Hepatocyte (in vitro differentiated cells): ENCODE data around the gene SPRYD7. TPM values are rescaled to one million over a fixed set of nuclear protein-coding genes. Genes with fewer than 3 reads are reported as not detected.

ENCODE experiments used
- DNase-seq: peaks from one replicate; pipeline ENCODE4 v3.0.0-alpha.2; 2016; ENCODE audit warnings: low spot score
- H2AFZ ChIP-seq: fragments of 200-600 bp; sonication (generic); 2 replicates; pipeline ENCODE4 v1.6.0; 2016; ENCODE audit warnings: antibody characterized with exemption, mild to moderate bottlenecking
- H3K27ac ChIP-seq: fragments of 200-600 bp; sonication (generic); 2 replicates; pipeline ENCODE4 v1.5.1; 2016; ENCODE audit warnings: mild to moderate bottlenecking
- H3K27me3 ChIP-seq: fragments of 200-600 bp; sonication (generic); 2 replicates; pipeline ENCODE4 v1.6.1; 2016
- H3K36me3 ChIP-seq: fragments of 200-600 bp; sonication (generic); replicated peaks from 2 replicates; pipeline ENCODE4 v1.5.1; 2016; ENCODE audit warnings: low read depth; ENCODE audit not compliant: insufficient read depth
- H3K4me1 ChIP-seq: fragments of 200-600 bp; sonication (generic); 2 replicates; pipeline ENCODE4 v1.5.1; 2016; ENCODE audit warnings: mild to moderate bottlenecking, moderate library complexity; ENCODE audit not compliant: insufficient read depth
- H3K4me2 ChIP-seq: fragments of 200-600 bp; sonication (generic); 2 replicates; pipeline ENCODE4 v1.6.0; 2016
- H3K4me3 ChIP-seq: fragments of 200-600 bp; sonication (generic); 2 replicates; pipeline ENCODE4 v1.5.1; 2016; ENCODE audit warnings: mild to moderate bottlenecking
- H3K79me2 ChIP-seq: fragments of 200-600 bp; sonication (generic); 2 replicates; pipeline ENCODE4 v1.6.0; 2017; ENCODE audit warnings: mild to moderate bottlenecking
- H3K9me2 ChIP-seq: fragments of 200-600 bp; sonication (generic); replicated peaks from 2 replicates; pipeline ENCODE4 v1.6.0; 2017; ENCODE audit warnings: mild to moderate bottlenecking; ENCODE audit not compliant: insufficient read depth
- H3K9me3 ChIP-seq: fragments of 200-600 bp; sonication (generic); 2 replicates; pipeline ENCODE4 v1.5.1; 2016; ENCODE audit warnings: low read depth, mild to moderate bottlenecking
- H4K20me1 ChIP-seq: fragments of 200-600 bp; sonication (generic); 2 replicates; pipeline ENCODE4 v1.6.0; 2016; ENCODE audit warnings: mild to moderate bottlenecking; ENCODE audit not compliant: insufficient read depth, poor library complexity, severe bottlenecking
- EZH2 ChIP-seq: fragments of 200-600 bp; sonication (generic); IDR thresholded peaks from 2 replicates; pipeline ENCODE4 v1.6.1; 2016; ENCODE audit warnings: antibody characterized with exemption, mild to moderate bottlenecking, borderline replicate concordance
- EZH2phosphoT487 ChIP-seq: fragments of 200-600 bp; sonication (generic); IDR thresholded peaks from one replicate; pipeline ENCODE4 v1.6.1; 2018; ENCODE audit warnings: antibody characterized with exemption, mild to moderate bottlenecking, low read depth, moderate library complexity; ENCODE audit not compliant: unreplicated experiment, severe bottlenecking
- WGBS: methylation state at CpG from one replicate; pipeline ENCODE4 v1.1.6; 2016; ENCODE audit warnings: low lambda C conversion rate; ENCODE audit errors: missing lambda C conversion rate; 5-methylcytosine and 5-hydroxymethylcytosine counted together
- polyA plus RNA-seq: library from polyadenylated mRNA; unstranded; fragments of >200 nt; fragmentation: Nextera tagmentation; extraction: Ambion mirVana; gene quantifications from 2 replicates; pipeline ENCODE4 v1.2.1, GENCODE V29; 2016
- total RNA-seq: library from RNA; depleted of rRNA; stranded (reverse); fragments of >200 nt; gene quantifications from 2 replicates; pipeline ENCODE4 v1.2.3, GENCODE V29; 2014
- TF ChIP-seq, protein P1 (sequence below): fragments of 200-600 bp; sonication (generic); IDR thresholded peaks from 2 replicates; pipeline ENCODE4 v1.5.1; 2016; ENCODE audit warnings: antibody characterized with exemption, mild to moderate bottlenecking; ENCODE audit not compliant: poor library complexity

The SPRYD7 gene
- total and polyA plus RNA-seq, 2 experiments from 2014 or later = 10.3 to 15.9 TPM

DNA sequence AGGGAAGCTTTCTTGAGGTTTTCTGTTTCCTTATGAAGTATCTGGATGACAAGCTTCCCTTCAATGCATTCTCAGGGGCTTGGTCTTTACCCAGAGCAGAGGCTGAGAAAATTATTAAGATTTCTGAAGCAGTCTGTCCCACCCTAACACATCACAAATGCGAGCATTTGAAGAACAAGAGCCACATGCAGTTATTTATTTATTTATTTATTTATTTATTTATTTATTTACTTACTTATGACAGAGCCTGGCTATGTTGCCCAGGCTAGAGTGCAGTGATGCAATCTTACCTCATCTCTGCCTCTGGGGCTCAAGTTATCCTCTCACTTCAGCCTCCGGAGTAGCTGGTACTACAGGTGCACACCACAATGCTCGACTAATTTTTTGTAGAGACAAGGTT, 38.4 kb downstream of the SPRYD7 start:
- Histone ChIP-seq H3K4me3 (no peak overlapping the region), H2AFZ (no peak overlapping the region), H3K9me2 (no peaks in the 10 kb centered on the region), H4K20me1 (no peaks in the 10 kb centered on the region), H3K36me3 (no peaks in the 10 kb centered on the region), H3K27me3 (peaks cover 2% of the 10 kb centered on the region), H3K4me1 (no peaks in the 10 kb centered on the region), H3K79me2 (no peaks in the 10 kb centered on the region), H3K27ac (no peak overlapping the region), H3K9me3 (no peaks in the 10 kb centered on the region), H3K4me2 (no peak overlapping the region)
- TF ChIP-seq, protein P1, sequence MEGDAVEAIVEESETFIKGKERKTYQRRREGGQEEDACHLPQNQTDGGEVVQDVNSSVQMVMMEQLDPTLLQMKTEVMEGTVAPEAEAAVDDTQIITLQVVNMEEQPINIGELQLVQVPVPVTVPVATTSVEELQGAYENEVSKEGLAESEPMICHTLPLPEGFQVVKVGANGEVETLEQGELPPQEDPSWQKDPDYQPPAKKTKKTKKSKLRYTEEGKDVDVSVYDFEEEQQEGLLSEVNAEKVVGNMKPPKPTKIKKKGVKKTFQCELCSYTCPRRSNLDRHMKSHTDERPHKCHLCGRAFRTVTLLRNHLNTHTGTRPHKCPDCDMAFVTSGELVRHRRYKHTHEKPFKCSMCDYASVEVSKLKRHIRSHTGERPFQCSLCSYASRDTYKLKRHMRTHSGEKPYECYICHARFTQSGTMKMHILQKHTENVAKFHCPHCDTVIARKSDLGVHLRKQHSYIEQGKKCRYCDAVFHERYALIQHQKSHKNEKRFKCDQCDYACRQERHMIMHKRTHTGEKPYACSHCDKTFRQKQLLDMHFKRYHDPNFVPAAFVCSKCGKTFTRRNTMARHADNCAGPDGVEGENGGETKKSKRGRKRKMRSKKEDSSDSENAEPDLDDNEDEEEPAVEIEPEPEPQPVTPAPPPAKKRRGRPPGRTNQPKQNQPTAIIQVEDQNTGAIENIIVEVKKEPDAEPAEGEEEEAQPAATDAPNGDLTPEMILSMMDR = no peak
- no peak for TF ChIP-seq EZH2phosphoT487
- 82% methylated on average over 3 of the region's 3 CpGs for WGBS
- no peak for DNase-seq

DNA sequence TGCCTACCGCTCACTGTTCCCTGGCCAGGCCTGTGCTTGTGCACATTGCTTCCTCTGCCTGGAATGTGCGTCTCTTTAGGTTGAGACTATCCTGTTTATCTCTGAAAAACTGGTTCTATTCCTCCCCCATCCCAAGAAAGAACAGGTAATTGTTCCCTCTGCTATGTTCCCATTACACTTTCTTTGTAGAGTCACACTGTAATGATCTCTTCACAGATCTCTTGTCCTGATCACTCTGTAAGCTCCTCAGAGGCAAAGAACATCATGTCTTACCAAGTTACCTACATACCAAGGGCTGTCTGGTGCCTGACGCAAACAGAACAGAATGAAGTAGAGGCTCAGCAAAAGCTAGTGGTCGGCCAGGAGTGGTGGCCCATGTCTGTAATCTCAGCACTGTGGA, 40.3 kb downstream of the SPRYD7 start:
- TF ChIP-seq EZH2 = no peak
- TF ChIP-seq, protein P1 = no peak
- TF ChIP-seq EZH2phosphoT487 = no peak
- no peaks in the 10 kb centered on the region for H3K9me3 ChIP-seq
- H3K4me3 ChIP-seq = no peak overlapping the region
- no peaks in the 10 kb centered on the region for H4K20me1 ChIP-seq
- no peak for DNase-seq
- 93% methylated on average over 4 of the region's 4 CpGs for WGBS
- no peaks in the 10 kb centered on the region for H3K36me3 ChIP-seq
- H2AFZ ChIP-seq = no peak overlapping the region
- no peak overlapping the region for H3K4me2 ChIP-seq
- no peaks in the 10 kb centered on the region for H3K4me1 ChIP-seq
- no peaks in the 10 kb centered on the region for H3K9me2 ChIP-seq
- no peaks in the 10 kb centered on the region for H3K79me2 ChIP-seq
- peaks cover 2% of the 10 kb centered on the region for H3K27me3 ChIP-seq
- no peak overlapping the region for H3K27ac ChIP-seq

DNA sequence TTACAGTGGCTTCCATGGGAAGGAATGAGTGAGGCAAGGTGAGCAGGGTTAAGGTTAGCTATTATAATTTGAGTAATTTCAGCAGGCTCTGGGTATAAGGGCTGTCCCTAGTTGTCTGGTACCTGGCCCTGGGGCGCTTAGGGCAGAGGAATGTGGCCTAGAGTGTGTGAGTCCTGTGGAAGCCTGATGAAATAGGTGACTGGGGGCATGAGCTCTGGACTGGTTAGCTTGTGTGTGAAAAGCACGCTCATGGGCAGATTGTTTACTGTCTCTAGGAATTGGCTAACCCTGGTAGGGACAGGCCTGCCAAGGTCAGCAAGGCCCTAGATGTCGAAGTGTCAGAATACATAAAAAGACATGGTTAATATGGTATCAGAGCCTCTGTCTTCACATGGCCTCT, 42.5 kb downstream of the SPRYD7 start:
- no peaks in the 10 kb centered on the region for H3K4me1 ChIP-seq
- no peaks in the 10 kb centered on the region for H3K36me3 ChIP-seq
- no peak overlapping the region for H3K4me2 ChIP-seq
- H2AFZ ChIP-seq = no peak overlapping the region
- no peaks in the 10 kb centered on the region for H3K9me3 ChIP-seq
- 86% methylated on average over 3 of the region's 3 CpGs for whole genome bisulfite sequencing
- no peaks in the 10 kb centered on the region for H3K79me2 ChIP-seq
- no peak overlapping the region for H3K4me3 ChIP-seq
- TF ChIP-seq, protein P1 = no peak
- TF ChIP-seq EZH2 = no peak
- TF ChIP-seq EZH2phosphoT487 = no peak
- H3K9me2 ChIP-seq = no peaks in the 10 kb centered on the region
- no peak overlapping the region for H3K27ac ChIP-seq
- H3K27me3 ChIP-seq = peaks cover 2% of the 10 kb centered on the region
- DNase-seq = no peak
- no peaks in the 10 kb centered on the region for H4K20me1 ChIP-seq

DNA sequence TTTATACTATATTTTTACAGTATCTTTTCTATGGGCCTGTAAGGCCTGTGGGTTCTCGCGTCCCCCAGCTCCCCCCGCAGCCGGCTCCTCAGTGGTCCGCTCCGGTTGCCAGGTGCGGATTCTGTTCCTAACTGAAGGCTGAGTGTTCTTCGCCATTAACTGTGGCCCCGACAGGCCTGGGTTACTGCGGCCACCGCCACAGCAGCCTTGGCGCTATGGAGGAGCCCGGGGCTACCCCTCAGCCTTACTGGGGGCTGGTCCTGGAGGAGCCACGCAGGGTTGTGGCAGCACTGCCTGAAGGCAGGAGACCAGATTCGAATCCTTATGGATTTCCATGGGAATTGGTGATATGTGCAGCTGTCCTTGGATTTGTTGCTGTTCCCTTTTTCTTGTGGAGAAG, 45.8 kb downstream of the SPRYD7 start:
- TF ChIP-seq, protein P1 = no peak
- TF ChIP-seq EZH2phosphoT487 (no peak), EZH2 (no peak)
- H3K36me3 ChIP-seq = no peaks in the 10 kb centered on the region
- no peak overlapping the region for H3K4me3 ChIP-seq
- no peak overlapping the region for H2AFZ ChIP-seq
- H3K79me2 ChIP-seq = no peaks in the 10 kb centered on the region
- H3K27ac ChIP-seq = no peak overlapping the region
- WGBS = 94% methylated on average over 15 of the region's 15 CpGs
- H3K27me3 ChIP-seq = no peaks in the 10 kb centered on the region
- H3K9me2 ChIP-seq = no peaks in the 10 kb centered on the region
- no peaks in the 10 kb centered on the region for H4K20me1 ChIP-seq
- H3K4me2 ChIP-seq = no peak overlapping the region
- H3K9me3 ChIP-seq = no peaks in the 10 kb centered on the region
- H3K4me1 ChIP-seq = no peaks in the 10 kb centered on the region
- DNase-seq = no peak
